Activated naive CD4-positive, alpha-beta T cell treated with anti-CD3 and anti-CD28 coated beads, Interleukin-2, amount 50 U/mL, for 24 hours (primary cell): ENCODE measurements around the gene CPED1.
"Not testable (repeated sequence)": the region's sequence is repeated elsewhere in the genome, so short reads cannot be mapped to it uniquely, and the experiment has no call there.

ENCODE experiments used
- H3K27ac Mint-ChIP-seq: one replicate; pipeline ENCODE4 v1.8.0; 2021; ENCODE audit warnings: mild to moderate bottlenecking, mixed read lengths
- H3K27me3 Mint-ChIP-seq: one replicate; pipeline ENCODE4 v1.8.0; 2021; ENCODE audit warnings: mixed read lengths
- H3K36me3 Mint-ChIP-seq: one replicate; pipeline ENCODE4 v1.8.0; 2021; ENCODE audit warnings: mixed read lengths
- H3K4me1 Mint-ChIP-seq: one replicate; pipeline ENCODE4 v1.8.0; 2021; ENCODE audit warnings: mixed read lengths
- H3K4me3 Mint-ChIP-seq: one replicate; pipeline ENCODE4 v1.8.0; 2021; ENCODE audit warnings: mild to moderate bottlenecking, mixed read lengths
- H3K9me3 Mint-ChIP-seq: one replicate; pipeline ENCODE4 v1.8.0; 2021; ENCODE audit warnings: mixed read lengths

The CPED1 gene

DNA sequence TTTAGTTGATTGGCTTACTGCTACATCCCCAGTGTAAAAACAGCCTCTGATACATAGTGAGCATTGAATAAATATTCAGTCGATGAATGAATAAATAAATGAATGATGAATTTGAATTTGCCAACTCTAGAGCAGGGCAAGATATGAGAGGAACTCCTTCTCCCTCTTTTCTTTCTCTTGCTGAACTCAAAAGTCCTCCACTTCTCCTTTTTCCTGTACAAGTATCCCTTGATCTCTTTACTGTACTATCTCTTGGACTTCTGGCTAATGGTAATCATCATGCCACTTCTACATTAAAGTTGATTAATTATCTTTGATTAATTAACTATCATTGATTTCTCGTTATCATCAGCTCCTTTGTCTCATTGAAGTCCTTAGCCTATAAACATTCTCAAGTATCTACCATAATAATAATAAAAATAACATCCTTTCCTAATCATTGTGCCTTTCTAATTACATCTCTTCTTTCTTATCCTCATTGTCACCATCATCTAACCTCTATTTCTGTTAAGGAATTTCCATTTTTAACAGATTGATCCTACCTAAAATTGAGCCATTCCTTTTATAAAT is 10.6 kb downstream of the CPED1 start:
- H3K27me3 Mint-ChIP-seq: peaks cover 4% of the 10 kb centered on the region
- no peaks in the 10 kb centered on the region for H3K9me3 Mint-ChIP-seq
- H3K27ac Mint-ChIP-seq: no peak overlapping the region
- H3K36me3 Mint-ChIP-seq: no peaks in the 10 kb centered on the region
- H3K4me3 Mint-ChIP-seq: no peak overlapping the region
- peaks cover 34% of the 10 kb centered on the region for H3K4me1 Mint-ChIP-seq

- H3K27ac Mint-ChIP-seq: no peak overlapping the region
Measured at GRCh38 chr7:121000081-121000983, 11.8 kb downstream of the CPED1 start.

GRCh38 chr7:121001234-121001906 is 12.9 kb downstream of the CPED1 start:
- Mint-ChIP-seq H3K9me3 (no peaks in the 10 kb centered on the region), H3K36me3 (peaks cover 1% of the 10 kb centered on the region), H3K4me3 (no peak overlapping the region), H3K27ac (no peak overlapping the region), H3K27me3 (peaks cover 5% of the 10 kb centered on the region), H3K4me1 (peaks cover 18% of the 10 kb centered on the region)

More at GRCh38 chr7:121000081-121000983, 11.8 kb downstream of the CPED1 start:
- Mint-ChIP-seq H3K4me3 (no peak overlapping the region), H3K9me3 (no peaks in the 10 kb centered on the region), H3K36me3 (peaks cover 1% of the 10 kb centered on the region), H3K27me3 (peaks cover 5% of the 10 kb centered on the region), H3K4me1 (peaks cover 28% of the 10 kb centered on the region)

DNA sequence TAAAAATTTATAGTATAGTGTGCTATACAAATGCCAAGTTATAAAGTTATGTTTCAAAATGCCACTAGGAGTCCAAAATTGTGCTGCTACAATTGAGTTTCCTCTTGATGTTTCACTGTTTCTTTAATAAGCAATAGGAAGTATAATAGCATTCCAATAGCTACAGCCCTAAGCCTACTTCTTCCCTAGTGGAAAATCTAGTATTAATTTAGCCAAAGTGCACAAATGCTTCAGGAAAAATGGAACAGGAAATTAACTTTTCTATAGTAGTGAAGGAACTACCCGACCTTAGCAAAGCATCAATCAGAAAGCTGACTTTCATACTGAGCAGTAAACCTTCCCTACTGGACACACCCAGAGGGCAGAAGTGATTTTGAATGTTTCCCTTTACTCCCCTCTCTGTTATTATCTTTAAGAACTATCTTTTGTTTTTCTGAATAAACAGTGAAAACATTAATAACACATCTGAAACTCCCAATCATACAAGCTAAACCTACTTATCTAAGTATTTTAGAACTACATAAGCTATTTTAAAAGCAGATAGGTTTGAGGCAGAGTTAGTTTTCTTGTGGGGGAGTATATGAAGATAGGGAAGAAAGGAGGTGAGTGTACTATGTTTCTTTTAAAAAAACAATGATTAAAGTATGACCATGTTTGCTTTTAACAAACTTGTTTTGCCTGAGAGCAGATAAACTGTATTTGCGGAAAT is 13.7 kb downstream of the CPED1 start:
- Mint-ChIP-seq H3K27ac (no peak overlapping the region), H3K36me3 (peaks cover 1% of the 10 kb centered on the region), H3K4me3 (no peak overlapping the region), H3K9me3 (no peaks in the 10 kb centered on the region), H3K27me3 (peaks cover 5% of the 10 kb centered on the region), H3K4me1 (peaks cover 10% of the 10 kb centered on the region)

DNA sequence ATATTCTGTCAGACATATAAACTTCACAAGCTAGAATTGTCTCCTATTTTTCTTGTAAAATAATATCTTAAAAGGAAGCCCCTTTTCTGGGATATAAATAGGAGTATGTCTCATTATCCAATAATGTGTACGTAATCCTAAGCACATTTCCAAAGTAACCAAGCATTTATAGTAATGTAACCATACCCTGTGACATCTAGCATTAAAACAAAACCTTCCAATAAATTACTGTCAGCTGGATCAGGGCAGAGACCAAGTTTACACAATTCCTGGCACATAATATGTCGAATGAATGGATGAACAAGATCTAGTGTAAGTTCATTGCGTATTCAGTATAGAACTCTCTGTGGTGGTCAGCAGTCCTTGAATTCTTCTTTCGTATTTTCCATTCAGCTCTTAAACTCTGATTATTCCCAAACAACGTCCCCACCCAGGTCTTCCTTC is 14.3 kb downstream of the CPED1 start:
- Mint-ChIP-seq H3K4me3 (no peak overlapping the region), H3K27ac (no peak overlapping the region), H3K27me3 (peaks cover 5% of the 10 kb centered on the region), H3K9me3 (no peaks in the 10 kb centered on the region), H3K4me1 (peaks cover 10% of the 10 kb centered on the region), H3K36me3 (peaks cover 1% of the 10 kb centered on the region)

GRCh38 chr7:121003986-121004685 is 15.6 kb downstream of the CPED1 start:
- peaks cover 10% of the 10 kb centered on the region for H3K4me1 Mint-ChIP-seq
- peaks cover 9% of the 10 kb centered on the region for H3K27me3 Mint-ChIP-seq
- no peak overlapping the region for H3K27ac Mint-ChIP-seq
- peaks cover 1% of the 10 kb centered on the region for H3K36me3 Mint-ChIP-seq
- no peaks in the 10 kb centered on the region for H3K9me3 Mint-ChIP-seq
- no peak overlapping the region for H3K4me3 Mint-ChIP-seq

- H3K9me3 Mint-ChIP-seq, H3K4me1 Mint-ChIP-seq, H3K27me3 Mint-ChIP-seq: not testable (repeated sequence)
Measured at GRCh38 chr7:121005058-121005457, 16.5 kb downstream of the CPED1 start.

DNA sequence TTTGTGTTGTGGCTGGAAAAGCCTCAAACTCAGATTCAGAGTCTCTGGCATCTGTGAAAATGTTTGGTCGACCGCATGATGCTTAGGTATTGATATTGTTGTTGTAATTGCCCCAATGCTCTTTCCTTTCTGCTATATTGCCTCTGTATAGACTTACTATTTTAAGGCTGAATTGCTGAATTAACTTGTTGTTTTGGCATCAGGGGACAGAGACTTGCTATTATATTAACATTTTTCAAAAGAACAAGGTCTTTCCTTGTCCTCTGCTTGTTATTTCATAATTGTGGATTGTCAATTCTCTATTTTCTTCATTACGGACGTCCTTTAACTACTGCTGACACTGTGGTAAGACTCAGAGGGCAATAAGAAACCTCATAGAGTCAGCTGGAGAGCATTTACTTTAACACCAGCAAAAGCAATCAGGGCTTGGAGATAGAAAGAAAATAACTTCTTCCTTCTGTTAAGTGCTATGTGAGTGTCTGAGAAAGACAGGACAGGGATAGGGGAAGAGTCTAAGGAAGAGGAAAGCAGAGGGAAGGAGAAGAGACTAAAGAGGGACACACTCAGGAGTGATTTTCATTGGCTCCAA is 17.6 kb downstream of the CPED1 start:
- peaks cover 10% of the 10 kb centered on the region for H3K27me3 Mint-ChIP-seq
- no peak overlapping the region for H3K4me3 Mint-ChIP-seq
- H3K27ac Mint-ChIP-seq: no peak overlapping the region
- peaks cover 1% of the 10 kb centered on the region for H3K36me3 Mint-ChIP-seq
- H3K9me3 Mint-ChIP-seq: no peaks in the 10 kb centered on the region
- H3K4me1 Mint-ChIP-seq: no peaks in the 10 kb centered on the region

More at GRCh38 chr7:121005058-121005457, 16.5 kb downstream of the CPED1 start:
- H3K27ac Mint-ChIP-seq, H3K4me3 Mint-ChIP-seq, H3K36me3 Mint-ChIP-seq: not testable (repeated sequence)

DNA sequence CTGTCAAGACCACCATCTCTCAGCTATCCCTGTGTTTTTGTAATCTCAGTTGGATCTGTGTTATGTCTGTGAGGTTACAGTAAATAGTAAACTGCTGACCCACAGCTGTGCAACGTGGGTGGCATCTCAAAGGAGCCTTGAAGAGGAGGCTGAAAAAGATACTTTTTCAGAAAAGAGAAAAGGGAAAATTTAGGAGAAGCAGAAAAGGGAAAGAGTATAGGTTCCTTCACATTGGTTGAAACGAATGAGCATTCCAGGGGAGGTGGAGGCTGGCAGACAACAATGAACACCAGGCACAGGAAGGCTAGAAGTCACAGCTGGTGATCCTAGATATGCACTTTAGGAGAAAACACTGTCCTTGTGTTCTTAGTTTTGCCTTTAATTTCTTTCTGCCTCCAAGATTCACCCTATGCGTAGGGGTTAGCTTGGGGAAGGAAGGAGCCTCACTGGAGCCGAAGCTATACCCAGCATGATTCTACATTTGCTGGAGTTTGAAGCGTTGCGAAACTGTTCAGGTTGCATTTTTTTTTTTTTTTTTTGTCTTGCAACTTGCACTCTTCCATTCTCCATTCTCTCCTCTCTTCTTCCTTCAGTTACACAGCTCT is 18.3 kb downstream of the CPED1 start:
- H3K36me3 Mint-ChIP-seq: peaks cover 1% of the 10 kb centered on the region
- no peak overlapping the region for H3K27ac Mint-ChIP-seq
- H3K9me3 Mint-ChIP-seq: no peaks in the 10 kb centered on the region
- peaks cover 10% of the 10 kb centered on the region for H3K27me3 Mint-ChIP-seq
- no peaks in the 10 kb centered on the region for H3K4me1 Mint-ChIP-seq
- no peak overlapping the region for H3K4me3 Mint-ChIP-seq

- Mint-ChIP-seq H3K27me3 (peaks cover 10% of the 10 kb centered on the region), H3K36me3 (peaks cover 1% of the 10 kb centered on the region), H3K4me3 (no peak overlapping the region), H3K4me1 (no peaks in the 10 kb centered on the region), H3K27ac (no peak overlapping the region), H3K9me3 (no peaks in the 10 kb centered on the region)
Measured at GRCh38 chr7:121008816-121009215, 20.3 kb downstream of the CPED1 start.

- Mint-ChIP-seq H3K4me1 (no peaks in the 10 kb centered on the region), H3K27me3 (peaks cover 5% of the 10 kb centered on the region), H3K27ac (no peak overlapping the region), H3K4me3 (no peak overlapping the region), H3K9me3 (no peaks in the 10 kb centered on the region), H3K36me3 (no peaks in the 10 kb centered on the region)
Measured at GRCh38 chr7:121011401-121011800, 22.9 kb downstream of the CPED1 start.

GRCh38 chr7:121012170-121012874 is 23.8 kb downstream of the CPED1 start:
- H3K27ac Mint-ChIP-seq: no peak overlapping the region
- no peaks in the 10 kb centered on the region for H3K9me3 Mint-ChIP-seq
- peaks cover 5% of the 10 kb centered on the region for H3K27me3 Mint-ChIP-seq
- no peaks in the 10 kb centered on the region for H3K36me3 Mint-ChIP-seq
- no peak overlapping the region for H3K4me3 Mint-ChIP-seq
- H3K4me1 Mint-ChIP-seq: no peaks in the 10 kb centered on the region

GRCh38 chr7:121012919-121013318 is 24.4 kb downstream of the CPED1 start:
- Mint-ChIP-seq H3K27ac (no peak overlapping the region), H3K36me3 (no peaks in the 10 kb centered on the region), H3K4me3 (no peak overlapping the region), H3K27me3 (peaks cover 4% of the 10 kb centered on the region), H3K4me1 (no peaks in the 10 kb centered on the region), H3K9me3 (no peaks in the 10 kb centered on the region)

GRCh38 chr7:121015560-121015959 is 27.0 kb downstream of the CPED1 start:
- H3K36me3 Mint-ChIP-seq: no peaks in the 10 kb centered on the region
- H3K4me3 Mint-ChIP-seq: no peak overlapping the region
- H3K9me3 Mint-ChIP-seq: no peaks in the 10 kb centered on the region
- H3K27ac Mint-ChIP-seq: no peak overlapping the region
- H3K27me3 Mint-ChIP-seq: peaks cover 1% of the 10 kb centered on the region
- no peaks in the 10 kb centered on the region for H3K4me1 Mint-ChIP-seq
